Ishikawa (cell line): ENCODE measurements around the gene MRPS15.

ENCODE experiments used
- EGR1 ChIP-seq: IDR thresholded peaks from 2 replicates; pipeline ENCODE4 v1.6.1; 2012
- EP300 ChIP-seq: IDR thresholded peaks from 2 replicates; pipeline ENCODE4 v1.6.1; 2012; ENCODE audit warnings: borderline replicate concordance
- FOXM1 ChIP-seq: IDR thresholded peaks from 2 replicates; pipeline ENCODE4 v1.6.1; 2012; ENCODE audit warnings: low read depth, borderline replicate concordance
- MAX ChIP-seq: IDR thresholded peaks from 2 replicates; pipeline ENCODE4 v1.6.1; 2012
- NFIC ChIP-seq: IDR thresholded peaks from 2 replicates; pipeline ENCODE4 v1.6.1; 2012
- TAF1 ChIP-seq: IDR thresholded peaks from 2 replicates; pipeline ENCODE4 v1.6.1; 2012; ENCODE audit warnings: low read depth, mild to moderate bottlenecking
- TCF12 ChIP-seq: IDR thresholded peaks from 2 replicates; pipeline ENCODE4 v1.6.1; 2012; ENCODE audit warnings: low read depth
- TEAD4 ChIP-seq: IDR thresholded peaks from 2 replicates; pipeline ENCODE4 v1.6.1; 2012
- USF1 ChIP-seq: IDR thresholded peaks from 2 replicates; pipeline ENCODE4 v1.6.1; 2012
- YY1 ChIP-seq: IDR thresholded peaks from 2 replicates; pipeline ENCODE4 v1.6.1; 2012; ENCODE audit warnings: low read depth

GRCh38 chr1:36512842-36513241, 48.7 kb upstream of the MRPS15 start:
- TF ChIP-seq YY1 (no peak), TCF12 (no peak), EGR1 (no peak), EP300 (no peak), USF1 (no peak), FOXM1 (no peak), TEAD4 (no peak), NFIC (no peak), MAX (no peak), TAF1 (no peak)
